Motor neuron (in vitro differentiated cells): ENCODE measurements around the gene CAPZB. TPM values are rescaled to one million over a fixed set of nuclear protein-coding genes. Genes with fewer than 3 reads are reported as not detected.
"Not testable (repeated sequence)": the region's sequence is repeated elsewhere in the genome, so short reads cannot be mapped to it uniquely, and the experiment has no call there.

Source experiments
- ATAC-seq, 8 experiments: fragments of 200-7000 bp; cut with Tn5 transposase; replicated peaks in 6 of 8; 2 replicates each; pipeline ENCODE4 v1.8.0; 2021; ENCODE audit warnings: mild to moderate bottlenecking in 8 of 8, moderate library complexity in 8 of 8
- H3K27ac ChIP-seq, 2 donors: fragments of 250-450 bp; sonication (Bioruptor Pico); 2 replicates each; pipeline ENCODE4 v1.9.0; 2021; ENCODE audit warnings: antibody characterized with exemption in 2 of 2, mild to moderate bottlenecking in 2 of 2, moderate library complexity in 1 of 2
- H3K4me1 ChIP-seq, 2 donors: fragments of 250-450 bp; sonication (Bioruptor Pico); replicated peaks in 1 of 2; 2 replicates each; pipeline ENCODE4 v1.6.1; 2021; ENCODE audit warnings: antibody characterized with exemption in 2 of 2, mild to moderate bottlenecking in 2 of 2, moderate library complexity in 1 of 2
- H3K4me3 ChIP-seq, 5 donors: fragments of 250-450 bp; sonication (Bioruptor Pico); 2 replicates each; pipeline ENCODE4 v1.9.0; 2021; ENCODE audit warnings: antibody characterized with exemption in 5 of 5, mild to moderate bottlenecking in 5 of 5, moderate library complexity in 4 of 5
- WGBS, 10 experiments: fragments of 450-650 bp; shearing (Covaris generic); methylation state at CpG; one replicate each; pipeline ENCODE4 v1.0.0; 2022; 5-methylcytosine and 5-hydroxymethylcytosine counted together
- in situ Hi-C, 9 experiments: fragments of 400-800 bp; cut with MboI; loops; one replicate each; pipeline ENCODE4 v1.15.0; 2021; ENCODE audit warnings: low sequenced_read_pairs in 9 of 9, low pct_unique_long_range_greater_than_20kb in 2 of 9; ENCODE audit not compliant: unreplicated experiment in 9 of 9
- total RNA-seq, 8 experiments: library from RNA; unstranded; fragments of 300-600 nt; gene quantifications; 2 replicates each; pipeline versions ENCODE4 v1.2.3 to v1.2.4, GENCODE V29; 2022

Gene CAPZB
- total RNA-seq, 8 experiments from 2014 or later: 82.4 to 216 (median 123) TPM

- ATAC-seq: no peak
- no peak overlapping the region for H3K27ac ChIP-seq
- no peak overlapping the region for H3K4me3 ChIP-seq
- peaks cover 0 to 3% of the 10 kb centered on the region in 2 donors for H3K4me1 ChIP-seq
- in situ Hi-C loops: no loop called here
- WGBS, 10 experiments: 26% methylated on average over 2 of the region's 2 CpGs; no CpG with 5 or more reads in 9 of the 10 experiments
Observed at GRCh38 chr1:19512545-19512944, 27.2 kb upstream of the CAPZB start.

DNA sequence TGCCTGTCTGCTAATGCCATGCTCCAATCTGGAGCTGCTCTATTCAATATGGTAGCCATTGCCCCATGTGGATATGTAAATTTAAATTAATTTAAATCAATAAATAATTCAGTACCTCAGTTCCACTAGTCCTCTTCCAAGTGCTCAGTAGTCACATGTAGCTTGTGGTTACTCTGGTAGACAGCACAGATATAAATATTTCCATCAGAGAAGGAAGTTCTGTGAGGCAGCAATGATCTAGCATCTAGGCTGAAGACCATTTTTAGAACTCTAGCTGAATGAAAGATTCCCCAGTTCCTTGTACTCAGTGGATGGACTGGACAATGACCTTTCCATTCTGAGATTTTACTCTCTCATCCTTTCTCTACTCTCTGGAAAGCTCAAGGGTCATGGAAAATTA, 25.8 kb upstream of the CAPZB start:
- no peak for ATAC-seq
- no peak overlapping the region for H3K27ac ChIP-seq
- peaks cover 0 to 3% of the 10 kb centered on the region in 2 donors for H3K4me1 ChIP-seq
- in situ Hi-C loops: no loop called here
- H3K4me3 ChIP-seq: no peak overlapping the region

- ATAC-seq, in situ Hi-C loops, H3K27ac ChIP-seq, H3K4me1 ChIP-seq, H3K4me3 ChIP-seq: not testable (repeated sequence)
- 66 to 100% (median 89%) methylated on average over 1 to 8 of the region's 8 CpGs for WGBS, 10 experiments
Observed at GRCh38 chr1:19509647-19510046, 24.3 kb upstream of the CAPZB start.

- Histone ChIP-seq H3K4me1 (no peaks in the 10 kb centered on the region), H3K4me3 (no peak overlapping the region), H3K27ac (no peak overlapping the region)
- 60 to 100% (median 94%) methylated on average over 1 to 4 of the region's 5 CpGs; no CpG with 5 or more reads in 4 of the 10 experiments for WGBS, 10 experiments
- in situ Hi-C loops: no loop called here
- no peak for ATAC-seq
Observed at GRCh38 chr1:19507516-19507915, 22.2 kb upstream of the CAPZB start.

GRCh38 chr1:19505693-19506457, 20.5 kb upstream of the CAPZB start:
- 36 to 100% (median 89%) methylated on average over 1 to 11 of the region's 11 CpGs; no CpG with 5 or more reads in 2 of the 10 experiments for WGBS, 10 experiments
- no peak for ATAC-seq
- in situ Hi-C loops: no loop called here
- no peak overlapping the region for H3K27ac ChIP-seq
- no peak overlapping the region for H3K4me3 ChIP-seq
- H3K4me1 ChIP-seq: no peaks in the 10 kb centered on the region

DNA sequence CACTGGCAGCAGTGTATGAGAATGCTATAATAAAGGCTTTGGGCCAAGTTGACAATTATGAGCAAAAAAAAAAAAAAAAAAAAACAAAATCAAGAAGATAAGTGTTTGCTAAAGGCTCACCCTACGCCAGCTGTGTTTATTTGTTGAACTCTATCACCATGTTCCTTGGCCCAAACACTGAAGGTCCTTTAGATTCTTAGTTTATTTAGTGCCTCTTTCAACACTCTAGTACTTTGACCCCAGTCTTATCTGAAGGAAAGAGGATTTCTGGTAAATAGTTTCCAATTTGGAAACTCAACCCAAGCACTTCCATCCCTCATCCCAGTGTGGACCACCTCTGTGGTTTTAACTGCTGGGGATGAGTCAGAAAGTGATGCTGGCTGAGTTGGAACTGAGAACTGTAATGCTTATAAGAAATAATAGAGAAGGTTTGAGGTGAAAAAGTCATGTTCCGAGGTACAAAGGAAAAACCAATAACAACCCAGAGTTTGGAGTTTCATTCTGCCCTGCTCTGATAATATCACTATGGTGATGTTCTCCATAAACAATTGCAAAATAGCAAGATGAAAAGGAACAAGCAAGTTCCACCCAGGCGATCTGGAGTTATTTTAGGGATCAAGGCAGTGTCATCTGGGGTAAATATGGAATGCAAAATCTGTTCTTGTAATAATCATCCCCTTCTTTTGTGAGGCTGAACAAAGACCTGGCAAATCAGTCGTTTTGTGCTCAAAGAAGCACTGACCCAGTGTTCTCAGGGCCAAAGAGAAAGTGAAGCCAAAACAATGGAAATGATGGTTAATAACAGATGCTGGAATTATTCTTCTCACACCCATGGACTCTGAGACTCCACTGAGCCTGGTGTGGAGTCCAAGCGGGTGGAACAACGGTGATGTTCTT, 19.7 kb upstream of the CAPZB start:
- Histone ChIP-seq H3K27ac (no peak overlapping the region), H3K4me1 (no peaks in the 10 kb centered on the region), H3K4me3 (no peak overlapping the region)
- in situ Hi-C loops: no loop called here
- peak in 4 of 8 experiments; percentile 26 to 83 (median 76) for ATAC-seq
- WGBS, 10 experiments: 8 to 100% (median 46%) methylated on average over 1 to 6 of the region's 6 CpGs

- ATAC-seq: not testable (repeated sequence)
Observed at GRCh38 chr1:19502284-19502683, 16.9 kb upstream of the CAPZB start.

GRCh38 chr1:19499887-19500286, 14.5 kb upstream of the CAPZB start:
- in situ Hi-C loops, ATAC-seq, H3K4me1 ChIP-seq, H3K4me3 ChIP-seq, H3K27ac ChIP-seq: not testable (repeated sequence)
- 0 to 60% (median 43%) methylated on average over 1 to 2 of the region's 2 CpGs; no CpG with 5 or more reads in 2 of the 10 experiments for WGBS, 10 experiments

More at GRCh38 chr1:19502284-19502683, 16.9 kb upstream of the CAPZB start:
- WGBS, 10 experiments: 86 to 91% (median 88%) methylated on average over 4 to 6 of the region's 6 CpGs; no CpG with 5 or more reads in 6 of the 10 experiments
- H3K27ac ChIP-seq, H3K4me1 ChIP-seq, in situ Hi-C loops, H3K4me3 ChIP-seq: not testable (repeated sequence)

DNA sequence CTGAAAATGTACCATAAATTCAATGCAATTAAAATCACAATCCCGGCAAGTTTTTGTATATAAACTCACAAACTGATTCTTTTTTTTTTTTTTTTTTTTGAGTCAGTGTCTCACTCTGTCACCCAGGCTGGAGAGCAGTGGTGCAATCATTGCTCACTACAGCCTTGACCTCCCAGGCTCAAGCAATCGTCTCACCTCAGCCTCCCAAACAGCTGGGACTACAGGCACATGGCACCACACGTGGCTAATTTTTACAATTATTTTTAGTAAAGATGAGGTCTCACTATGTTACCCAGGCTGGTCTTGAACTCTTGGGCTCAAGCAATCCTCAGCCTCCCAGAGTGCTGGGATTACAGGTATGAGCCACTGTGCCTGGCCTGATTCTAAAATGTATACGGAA, 12.1 kb upstream of the CAPZB start:
- H3K4me3 ChIP-seq, H3K4me1 ChIP-seq, ATAC-seq, in situ Hi-C loops, H3K27ac ChIP-seq: not testable (repeated sequence)
- 53 to 100% (median 73%) methylated on average over 1 to 4 of the region's 4 CpGs for WGBS, 10 experiments

DNA sequence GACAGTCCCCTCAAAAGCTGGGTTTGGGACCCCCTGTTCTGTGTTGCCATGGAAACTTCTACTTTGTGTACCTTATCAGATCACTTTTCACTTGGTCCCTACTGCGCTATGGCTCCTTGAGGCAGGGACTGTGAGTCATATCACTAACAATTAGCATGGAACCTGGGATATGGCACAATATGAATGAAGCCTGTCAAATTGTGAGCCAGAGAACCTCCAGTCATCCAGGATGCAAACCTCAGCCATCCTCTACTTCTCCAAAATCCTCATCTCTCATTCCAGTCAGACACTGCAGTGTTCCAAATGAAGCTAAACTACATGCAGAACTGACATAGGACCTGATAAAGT, 11.2 kb upstream of the CAPZB start:
- ATAC-seq: peak in 3 of 8 experiments; percentile 23 to 53 (median 53)
- no peak overlapping the region for H3K4me3 ChIP-seq
- H3K4me1 ChIP-seq: no peaks in the 10 kb centered on the region
- 60 to 100% (median 100%) methylated on average over 1 of the region's 1 CpG; no CpG with 5 or more reads in 2 of the 10 experiments for WGBS, 10 experiments
- H3K27ac ChIP-seq: no peak overlapping the region
- in situ Hi-C loops: no loop called here

- no peak overlapping the region for H3K4me3 ChIP-seq
- WGBS, 10 experiments: 0 to 100% (median 47%) methylated on average over 1 to 3 of the region's 3 CpGs; no CpG with 5 or more reads in 2 of the 10 experiments
- in situ Hi-C loops: no loop called here
- H3K4me1 ChIP-seq: no peaks in the 10 kb centered on the region
- peak in 3 of 8 experiments; percentile 90 to 94 (median 94) for ATAC-seq
- H3K27ac ChIP-seq: no peak overlapping the region
Observed at GRCh38 chr1:19495799-19496526, 10.6 kb upstream of the CAPZB start.

DNA sequence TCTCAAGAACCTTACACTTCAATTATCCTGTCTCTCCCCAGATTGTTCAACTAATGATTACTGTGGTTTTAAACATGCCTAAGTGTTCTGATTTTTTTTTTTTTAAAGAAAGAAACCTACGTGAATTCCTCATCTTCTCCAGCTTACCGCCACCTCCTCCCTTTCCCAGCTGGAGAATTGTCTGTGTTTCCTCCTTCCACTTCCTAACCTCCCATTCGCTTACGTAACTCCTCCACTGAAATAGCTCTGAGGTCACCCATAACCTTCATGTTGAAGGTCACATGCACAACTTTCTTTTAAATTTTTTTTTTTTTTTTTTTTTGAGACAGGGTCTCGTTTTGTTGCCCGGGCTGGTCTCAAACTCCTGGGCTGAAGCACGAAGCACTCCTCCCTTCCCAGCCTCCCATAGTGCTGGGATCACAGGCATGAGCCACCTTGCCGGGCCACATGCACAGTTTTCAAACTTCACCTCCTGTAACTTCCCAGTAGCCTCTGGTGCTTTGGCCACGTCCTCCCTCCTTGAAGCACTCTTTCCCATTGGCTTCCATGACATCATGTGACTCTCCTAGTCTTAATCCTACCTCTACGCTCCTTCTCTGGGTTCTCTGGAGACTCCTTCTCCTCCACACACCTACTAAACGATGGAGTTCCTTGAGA, 9.8 kb upstream of the CAPZB start:
- WGBS, 10 experiments: 59 to 93% (median 79%) methylated on average over 4 to 11 of the region's 11 CpGs
- in situ Hi-C loops: no loop called here
- peak in 1 of 8 experiments; percentile 16 for ATAC-seq

More for the DNA sequence above, 9.8 kb upstream of the CAPZB start:
- Histone ChIP-seq H3K27ac (no peak overlapping the region), H3K4me1 (no peaks in the 10 kb centered on the region), H3K4me3 (no peak overlapping the region)
